H9 (cell line): ENCODE results near the gene DLAT. TPM values are rescaled to one million over a fixed set of nuclear protein-coding genes. Genes with fewer than 3 reads are reported as not detected.

Experiments
- DNase-seq: peaks from one replicate; pipeline ENCODE4 v3.0.0-alpha.2; 2017
- H2AFZ ChIP-seq: one replicate; pipeline ENCODE4 v1.6.1; 2013; ENCODE audit warnings: mild to moderate bottlenecking, low read length, control low read depth, moderate library complexity
- H2AK5ac ChIP-seq: 2 replicates; pipeline ENCODE4 v1.6.1; 2013; ENCODE audit warnings: low read length, control low read depth, mixed read lengths; ENCODE audit not compliant: insufficient read length
- H2BK120ac ChIP-seq: one replicate; pipeline ENCODE4 v1.6.1; 2013; ENCODE audit warnings: low read depth, mild to moderate bottlenecking, low read length, control low read depth, inconsistent platforms; ENCODE audit not compliant: poor library complexity, severe bottlenecking
- H2BK12ac ChIP-seq: 2 replicates; pipeline ENCODE4 v1.6.1; 2013; ENCODE audit warnings: low read length, control low read depth, mixed read lengths, low read depth; ENCODE audit not compliant: insufficient read length
- H2BK15ac ChIP-seq: 2 replicates; pipeline ENCODE4 v1.6.1; 2013; ENCODE audit warnings: low read depth, low read length, control low read depth
- H2BK20ac ChIP-seq: one replicate; pipeline ENCODE4 v1.6.1; 2013; ENCODE audit warnings: low read depth, mild to moderate bottlenecking, low read length, control low read depth, inconsistent platforms; ENCODE audit not compliant: poor library complexity, severe bottlenecking
- H2BK5ac ChIP-seq: 2 replicates; pipeline ENCODE4 v1.6.1; 2013; ENCODE audit warnings: low read length, control low read depth, mixed read lengths; ENCODE audit not compliant: insufficient read length
- H3K14ac ChIP-seq: 2 replicates; pipeline ENCODE4 v1.6.1; 2013; ENCODE audit warnings: low read length, control low read depth; ENCODE audit not compliant: insufficient read depth
- H3K18ac ChIP-seq: 2 replicates; pipeline ENCODE4 v1.6.1; 2013; ENCODE audit warnings: low read depth, mild to moderate bottlenecking, mixed read lengths, low read length, control low read depth; ENCODE audit not compliant: insufficient read length
- H3K23ac ChIP-seq: 2 replicates; pipeline ENCODE4 v1.6.1; 2013; ENCODE audit warnings: low read length, control low read depth, mixed read lengths, low read depth; ENCODE audit not compliant: insufficient read length
- H3K23me2 ChIP-seq: 2 replicates; pipeline ENCODE4 v1.6.1; 2013; ENCODE audit warnings: low read depth, mild to moderate bottlenecking, mixed read lengths, low read length, control low read depth; ENCODE audit not compliant: insufficient read length, poor library complexity, severe bottlenecking
- H3K27ac ChIP-seq: 2 replicates; pipeline ENCODE4 v1.5.1; 2013; ENCODE audit warnings: low read length, control low read depth, mixed read lengths, low read depth; ENCODE audit not compliant: insufficient read length
- H3K27me3 ChIP-seq: 2 replicates; pipeline ENCODE4 v1.6.1; 2013; ENCODE audit warnings: low read length, control low read depth, inconsistent platforms; ENCODE audit not compliant: insufficient read depth
- H3K4ac ChIP-seq: 2 replicates; pipeline ENCODE4 v1.6.1; 2013; ENCODE audit warnings: low read depth, mild to moderate bottlenecking, control low read depth, inconsistent platforms, low read length, moderate library complexity
- H3K4me1 ChIP-seq: 2 replicates; pipeline ENCODE4 v1.6.1; 2013; ENCODE audit warnings: low read length, control low read depth, inconsistent platforms; ENCODE audit not compliant: insufficient read depth
- H3K4me2 ChIP-seq: 2 replicates; pipeline ENCODE4 v1.6.1; 2013; ENCODE audit warnings: low read length, control low read depth, mixed read lengths; ENCODE audit not compliant: insufficient read length, insufficient read depth
- H3K56ac ChIP-seq: 2 replicates; pipeline ENCODE4 v1.6.1; 2013; ENCODE audit warnings: low read depth, mild to moderate bottlenecking, mixed read lengths, low read length, control low read depth; ENCODE audit not compliant: insufficient read length
- H3K79me1 ChIP-seq: 2 replicates; pipeline ENCODE4 v1.6.1; 2013; ENCODE audit warnings: low read depth, mild to moderate bottlenecking, moderate library complexity, low read length, control low read depth, inconsistent platforms; ENCODE audit not compliant: insufficient read depth, poor library complexity, severe bottlenecking
- H3K79me2 ChIP-seq: 2 replicates; pipeline ENCODE4 v1.6.1; 2013; ENCODE audit warnings: low read length, control low read depth, inconsistent platforms; ENCODE audit not compliant: insufficient read depth
- H3K9ac ChIP-seq: 2 replicates; pipeline ENCODE4 v1.6.1; 2013; ENCODE audit warnings: low read length, control low read depth, mixed read lengths; ENCODE audit not compliant: insufficient read length; ENCODE audit errors: extremely low read depth
- H3K9me3 ChIP-seq: one replicate; pipeline ENCODE4 v1.6.1; 2013; ENCODE audit warnings: low read depth, low read length, inconsistent platforms; ENCODE audit not compliant: control insufficient read depth
- H3T11ph ChIP-seq: one replicate; pipeline ENCODE4 v1.6.1; 2013; ENCODE audit warnings: mild to moderate bottlenecking, low read length, control low read depth, inconsistent platforms
- H4K20me1 ChIP-seq: one replicate; pipeline ENCODE4 v1.6.1; 2013; ENCODE audit not compliant: control insufficient read depth, insufficient read length, insufficient read depth
- H4K5ac ChIP-seq: 2 replicates; pipeline ENCODE4 v1.6.1; 2013; ENCODE audit warnings: low read depth, mild to moderate bottlenecking, mixed read lengths, low read length, control low read depth; ENCODE audit not compliant: insufficient read length
- H4K8ac ChIP-seq: replicated peaks from 2 replicates; pipeline ENCODE4 v1.6.1; 2013; ENCODE audit warnings: low read length, control low read depth, mixed read lengths, low read depth; ENCODE audit not compliant: insufficient read length
- H4K91ac ChIP-seq: 2 replicates; pipeline ENCODE4 v1.6.1; 2013; ENCODE audit warnings: low read depth, mild to moderate bottlenecking, moderate library complexity, mixed read lengths, low read length, control low read depth; ENCODE audit not compliant: insufficient read length
- H3K27ac Mint-ChIP-seq, 3 experiments: 2 replicates in 2 of 3; 3 replicates in 1 of 3; pipeline ENCODE4 v1.8.0; 2020 to 2021; ENCODE audit warnings: mixed read lengths in 3 of 3, mild to moderate bottlenecking in 1 of 3, moderate library complexity in 1 of 3
- H3K27me3 Mint-ChIP-seq: 2 replicates; pipeline ENCODE4 v1.8.0; 2021; ENCODE audit warnings: low read depth, mild to moderate bottlenecking, moderate library complexity, mixed read lengths
- H3K36me3 Mint-ChIP-seq, 3 experiments: 2 replicates in 2 of 3; 3 replicates in 1 of 3; pipeline ENCODE4 v1.8.0; 2020 to 2021; ENCODE audit warnings: low read depth in 3 of 3, mixed read lengths in 3 of 3; ENCODE audit not compliant: insufficient read depth in 1 of 3
- H3K4me1 Mint-ChIP-seq, 2 experiments: 2 replicates each; pipeline ENCODE4 v1.8.0; 2020; ENCODE audit warnings: mixed read lengths in 2 of 2
- H3K4me3 Mint-ChIP-seq, 2 experiments: 2 replicates in 1 of 2; 3 replicates in 1 of 2; pipeline ENCODE4 v1.8.0; 2020 to 2021; ENCODE audit warnings: mild to moderate bottlenecking in 2 of 2, mixed read lengths in 2 of 2, moderate library complexity in 1 of 2
- H3K9me3 Mint-ChIP-seq, 2 experiments: 2 replicates in 1 of 2; 3 replicates in 1 of 2; pipeline ENCODE4 v1.8.0; 2020; ENCODE audit warnings: mild to moderate bottlenecking in 2 of 2, mixed read lengths in 2 of 2, moderate library complexity in 1 of 2
- CTCF ChIP-seq: fragments of 200-600 bp; sonication (generic); conservative IDR thresholded peaks from 3 replicates; pipeline ENCODE4 v1.8.0; 2021; ENCODE audit warnings: antibody characterized with exemption, mild to moderate bottlenecking
- WGBS: extraction: QIAGEN DNeasy Blood & Tissue Kit; methylation state at CpG from one replicate; pipeline ENCODE4 v1.1.7; 2013; ENCODE audit warnings: missing lambda C conversion rate, low lambda C conversion rate, mixed read lengths; ENCODE audit not compliant: insufficient read length; ENCODE audit errors: extremely low coverage; 5-methylcytosine and 5-hydroxymethylcytosine counted together
- total RNA-seq: library from RNA; stranded (reverse); gene quantifications from 2 replicates; pipeline ENCODE4 v1.2.1, GENCODE V29; 2021

The DLAT gene
- total RNA-seq, 1 experiment from 2014 or later = 58.4 TPM

GRCh38 chr11:112050721-112051120 lies 25.5 kb downstream of the DLAT start:
- H3K23ac ChIP-seq = no peak overlapping the region
- no peaks in the 10 kb centered on the region for H3K4me1 Mint-ChIP-seq
- WGBS = no CpG with 5 or more reads among the region's 3 CpGs
- H3K27me3 Mint-ChIP-seq = no peaks in the 10 kb centered on the region
- no peak for DNase-seq
- no peak overlapping the region for H3K9ac ChIP-seq
- no peaks in the 10 kb centered on the region for H3K23me2 ChIP-seq
- TF ChIP-seq CTCF = no peak
- H3K27ac ChIP-seq = no peak overlapping the region
- no peak overlapping the region for H2BK120ac ChIP-seq
- no peak overlapping the region for H3K14ac ChIP-seq
- H3K4ac ChIP-seq = no peak overlapping the region
- no peaks in the 10 kb centered on the region for H3K9me3 ChIP-seq
- H4K8ac ChIP-seq = no peak overlapping the region
- no peak overlapping the region for H3K4me3 Mint-ChIP-seq
- H3K56ac ChIP-seq = no peak overlapping the region
- no peak overlapping the region for H2AK5ac ChIP-seq
- no peaks in the 10 kb centered on the region for H3K79me2 ChIP-seq
- no peak overlapping the region for H4K91ac ChIP-seq
- no peak overlapping the region for H2BK15ac ChIP-seq
- no peaks in the 10 kb centered on the region for H3K27me3 ChIP-seq
- H3K9me3 Mint-ChIP-seq = no peaks in the 10 kb centered on the region
- H3K27ac Mint-ChIP-seq = no peak overlapping the region
- H3K36me3 Mint-ChIP-seq = peaks cover 49 to 84% (median 83%) of the 10 kb centered on the region in 3 experiments
- H3K4me2 ChIP-seq = no peak overlapping the region
- no peak overlapping the region for H2BK12ac ChIP-seq
- no peaks in the 10 kb centered on the region for H4K20me1 ChIP-seq
- no peak overlapping the region for H2BK20ac ChIP-seq
- H2BK5ac ChIP-seq = no peak overlapping the region
- H3K79me1 ChIP-seq = no peaks in the 10 kb centered on the region
- no peak overlapping the region for H4K5ac ChIP-seq
- no peak overlapping the region for H3K18ac ChIP-seq
- H2AFZ ChIP-seq = no peak overlapping the region
- no peak overlapping the region for H3T11ph ChIP-seq
- H3K4me1 ChIP-seq = no peaks in the 10 kb centered on the region
